ENCODE measurements around the gene PPP2R3B. TPM values are rescaled to one million over a fixed set of nuclear protein-coding genes. Genes with fewer than 3 reads are reported as not detected.
"Not testable (repeated sequence)": the region's sequence is repeated elsewhere in the genome, so short reads cannot be mapped to it uniquely, and the experiment has no call there.

Gene PPP2R3B
- total RNA-seq, 4 donors from 2014 or later: 37.6 to 106 (median 46.6) TPM

DNA sequence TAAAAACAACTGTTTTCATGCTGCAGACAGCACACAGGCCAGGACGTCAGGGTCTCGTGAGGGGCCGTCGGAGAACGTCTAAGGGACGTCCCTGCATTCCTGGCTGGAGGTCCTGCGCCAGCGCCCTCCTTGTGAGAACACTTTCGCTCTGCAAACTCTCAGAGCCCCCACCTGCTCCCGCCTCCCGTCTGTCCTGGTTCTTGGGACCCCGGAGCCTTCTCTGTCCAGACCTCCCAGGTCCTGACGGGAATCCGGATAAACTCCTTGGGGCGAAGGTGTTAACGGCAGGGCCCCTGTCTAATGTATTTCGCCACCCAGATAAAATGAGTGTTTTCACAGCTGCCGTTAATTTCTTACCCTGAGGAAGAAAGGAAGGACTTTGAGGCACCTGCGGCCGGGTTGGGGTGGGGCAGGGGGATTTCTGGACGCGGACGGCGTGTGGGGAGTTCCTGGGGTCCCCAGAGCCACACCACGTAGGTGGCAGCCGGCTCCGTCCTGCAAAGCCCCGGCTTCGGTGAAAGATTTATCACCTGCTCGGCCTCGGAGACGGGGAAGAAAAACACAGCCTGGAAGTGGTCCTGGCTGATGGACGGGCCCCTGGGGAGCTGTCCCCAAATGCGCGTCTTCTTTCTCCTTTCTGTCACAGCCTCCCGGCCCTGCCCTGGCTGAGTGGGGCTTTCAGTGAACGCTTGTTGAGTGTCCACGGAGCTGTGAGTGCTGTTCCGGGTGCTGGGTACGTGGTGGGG, 35.1 kb upstream of the PPP2R3B start:
- no peak overlapping the region for H3K4me3 ChIP-seq (ENCODE audit: low read depth, poor library complexity, severe bottlenecking)
- TF ChIP-seq, protein P1, sequence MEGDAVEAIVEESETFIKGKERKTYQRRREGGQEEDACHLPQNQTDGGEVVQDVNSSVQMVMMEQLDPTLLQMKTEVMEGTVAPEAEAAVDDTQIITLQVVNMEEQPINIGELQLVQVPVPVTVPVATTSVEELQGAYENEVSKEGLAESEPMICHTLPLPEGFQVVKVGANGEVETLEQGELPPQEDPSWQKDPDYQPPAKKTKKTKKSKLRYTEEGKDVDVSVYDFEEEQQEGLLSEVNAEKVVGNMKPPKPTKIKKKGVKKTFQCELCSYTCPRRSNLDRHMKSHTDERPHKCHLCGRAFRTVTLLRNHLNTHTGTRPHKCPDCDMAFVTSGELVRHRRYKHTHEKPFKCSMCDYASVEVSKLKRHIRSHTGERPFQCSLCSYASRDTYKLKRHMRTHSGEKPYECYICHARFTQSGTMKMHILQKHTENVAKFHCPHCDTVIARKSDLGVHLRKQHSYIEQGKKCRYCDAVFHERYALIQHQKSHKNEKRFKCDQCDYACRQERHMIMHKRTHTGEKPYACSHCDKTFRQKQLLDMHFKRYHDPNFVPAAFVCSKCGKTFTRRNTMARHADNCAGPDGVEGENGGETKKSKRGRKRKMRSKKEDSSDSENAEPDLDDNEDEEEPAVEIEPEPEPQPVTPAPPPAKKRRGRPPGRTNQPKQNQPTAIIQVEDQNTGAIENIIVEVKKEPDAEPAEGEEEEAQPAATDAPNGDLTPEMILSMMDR (IDR thresholded peaks at IDR 0.05): no peak
- TF ChIP-seq POLR2A (IDR thresholded peaks at IDR 0.05): no peak
- intact Hi-C loops (cut with DNase I; ENCODE audit: low total_unique reads): no loop called here
- 32 to 34% methylated on average over 40 of the region's 40 CpGs for WGBS, 2 donors
- DNase-seq (ENCODE audit: low spot score in 2 of 2): no peak

DNA sequence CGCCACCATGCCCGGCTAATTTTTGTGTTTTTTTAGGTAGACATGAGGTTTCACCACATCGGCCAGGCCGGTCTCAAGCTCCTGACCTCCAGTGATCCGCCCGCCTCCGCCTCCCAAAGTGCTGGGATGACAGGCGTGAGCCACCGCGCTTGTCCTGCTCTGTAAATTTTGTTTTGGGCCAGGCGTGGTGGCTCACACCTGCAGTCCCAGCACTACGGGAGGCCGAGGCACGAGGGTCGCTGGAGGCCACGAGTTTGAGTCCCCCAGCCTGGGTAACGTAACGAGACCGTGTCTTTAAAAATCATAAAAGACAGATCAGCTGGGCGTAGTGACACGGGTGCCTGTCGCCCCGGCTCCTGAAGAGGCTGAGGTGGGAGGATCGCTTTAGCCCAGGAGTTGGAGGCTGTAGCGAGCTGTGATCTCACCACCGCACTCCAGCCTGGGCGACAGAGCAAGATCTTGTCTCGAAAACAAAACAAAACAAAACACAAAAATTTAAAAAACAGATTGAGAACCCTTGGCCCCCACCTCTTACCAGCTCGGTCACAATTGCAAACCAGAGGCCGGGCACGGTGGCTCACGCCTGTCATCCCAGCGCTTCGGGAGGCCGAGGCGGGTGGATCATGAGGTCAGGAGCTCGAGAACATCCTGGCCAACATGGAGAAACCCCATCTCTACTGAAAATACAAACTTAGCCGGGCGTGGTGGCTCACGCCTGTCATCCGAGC, 34.0 kb upstream of the PPP2R3B start:
- DNase-seq (ENCODE audit: low spot score in 2 of 2): no peak
- TF ChIP-seq POLR2A (IDR thresholded peaks at IDR 0.05): no peak
- TF ChIP-seq, protein P1 (IDR thresholded peaks at IDR 0.05): no peak
- 90 to 91% methylated on average over 39 of the region's 41 CpGs for WGBS, 2 donors
- no peak overlapping the region for H3K4me3 ChIP-seq (ENCODE audit: low read depth, poor library complexity, severe bottlenecking)
- intact Hi-C loops (cut with DNase I; ENCODE audit: low total_unique reads): no loop called here

DNA sequence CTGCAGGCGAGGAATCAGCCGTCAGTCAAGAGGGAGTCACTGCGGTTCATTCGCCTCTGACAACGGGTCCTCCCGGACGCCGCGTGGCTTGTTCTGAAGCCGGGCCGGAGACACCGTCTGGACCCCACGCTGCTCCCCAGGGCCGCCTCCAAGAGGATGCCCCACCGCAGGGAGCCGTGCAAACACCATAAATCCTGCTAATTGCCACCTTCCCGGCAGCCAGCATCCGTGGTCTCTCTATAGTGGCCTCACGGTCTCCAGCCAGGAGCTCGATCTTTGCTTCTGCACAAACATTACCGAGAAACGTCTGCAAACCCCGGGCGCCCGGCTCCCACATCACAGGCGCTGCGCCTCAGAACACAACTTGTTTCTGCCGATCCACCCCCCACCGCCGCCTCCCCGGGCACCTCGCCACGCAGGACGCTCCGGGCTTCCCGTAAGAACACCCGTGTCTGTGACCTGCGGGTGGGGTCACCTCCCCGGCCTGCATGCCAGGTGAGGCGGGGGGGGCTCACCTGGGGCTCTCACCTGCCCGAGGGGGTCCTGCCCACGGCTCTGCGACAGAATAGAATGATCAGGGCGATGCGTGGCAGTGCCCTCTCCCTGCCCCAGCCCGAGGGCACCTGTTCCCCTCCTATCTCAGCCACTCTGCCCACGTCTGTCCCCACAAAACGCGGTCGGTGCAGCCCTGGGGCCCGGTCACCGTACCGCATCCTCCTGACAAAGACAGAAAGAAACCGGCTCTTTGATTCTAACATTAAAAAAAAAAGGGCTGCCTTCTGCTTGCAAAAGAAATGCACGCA, 32.4 kb upstream of the PPP2R3B start:
- no peak overlapping the region for H3K4me3 ChIP-seq (ENCODE audit: low read depth, poor library complexity, severe bottlenecking)
- DNase-seq (ENCODE audit: low spot score in 2 of 2): no peak
- intact Hi-C loops (cut with DNase I; ENCODE audit: low total_unique reads): no loop called here
- TF ChIP-seq, protein P1 (IDR thresholded peaks at IDR 0.05): no peak
- TF ChIP-seq POLR2A (IDR thresholded peaks at IDR 0.05): no peak
- 77 to 79% methylated on average over 53 to 55 of the region's 55 CpGs for WGBS, 2 donors

DNA sequence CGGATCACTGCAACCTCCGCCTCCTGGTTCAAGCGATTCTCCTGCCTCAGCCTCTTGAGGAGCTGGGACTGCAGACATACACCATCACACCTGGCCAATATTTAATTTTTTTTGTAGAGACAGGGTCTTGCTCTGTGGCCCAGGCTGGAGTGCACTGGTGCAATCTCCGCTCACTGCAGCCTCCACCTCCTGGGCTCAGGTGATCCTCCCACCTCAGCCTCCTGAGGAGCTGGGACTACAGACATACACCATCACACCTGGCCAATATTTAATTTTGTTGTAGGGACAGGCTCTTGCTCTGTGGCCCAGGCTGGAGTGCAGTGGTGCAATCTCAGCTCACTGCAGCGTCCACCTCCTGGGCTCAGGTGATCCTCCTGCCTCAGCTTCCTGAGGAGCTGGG, 28.8 kb upstream of the PPP2R3B start:
- intact Hi-C loops (cut with DNase I; ENCODE audit: low total_unique reads); H3K4me3 ChIP-seq (ENCODE audit: low read depth, poor library complexity, severe bottlenecking); DNase-seq (ENCODE audit: low spot score in 2 of 2): not testable (repeated sequence)
- 86 to 90% methylated on average over 5 of the region's 5 CpGs for WGBS, 2 donors

DNA sequence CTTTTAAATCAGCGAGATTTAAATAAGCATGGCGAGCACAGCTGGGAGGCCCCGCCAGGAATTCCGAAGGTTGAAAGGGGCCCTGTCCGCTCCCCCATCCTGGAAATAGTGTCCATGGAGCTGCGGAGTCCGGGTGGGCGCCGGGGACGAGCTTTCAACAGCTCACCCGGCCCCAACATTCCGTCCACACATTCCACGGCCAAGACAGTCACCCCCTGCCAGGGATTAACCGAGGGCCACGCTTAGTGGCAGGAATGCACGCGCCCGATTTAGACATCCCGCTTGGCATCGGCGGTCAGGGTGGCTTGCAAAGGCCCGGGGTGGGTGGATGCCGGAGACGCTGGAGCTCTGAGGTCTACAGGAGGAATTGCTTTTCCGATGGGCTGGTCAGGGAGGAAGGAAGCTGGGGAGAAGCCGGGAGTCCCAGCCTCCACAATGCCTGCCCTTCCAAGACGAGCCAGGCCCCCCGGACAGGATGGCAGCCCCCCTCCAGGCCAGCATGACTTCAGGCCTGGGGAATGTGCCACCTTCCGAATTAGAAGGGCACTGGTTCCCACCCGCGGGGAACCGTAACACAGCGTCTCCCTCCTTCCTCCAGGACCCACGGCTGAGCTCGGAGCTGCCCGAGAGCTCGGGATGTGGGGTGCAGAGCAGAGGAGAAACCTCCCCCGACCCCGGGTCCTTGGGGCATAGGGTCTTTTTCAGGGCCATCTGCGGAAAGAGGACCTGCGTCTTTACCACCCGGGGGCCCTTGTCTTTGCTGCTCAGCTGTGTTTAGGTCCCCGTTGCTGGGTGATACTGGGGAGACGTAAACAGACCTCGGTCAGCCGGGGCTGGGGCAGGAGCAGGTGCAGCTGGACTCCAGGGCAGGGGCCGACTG, 26.9 kb upstream of the PPP2R3B start:
- no peak overlapping the region for H3K4me3 ChIP-seq (ENCODE audit: low read depth, poor library complexity, severe bottlenecking)
- no peak for TF ChIP-seq POLR2A (IDR thresholded peaks at IDR 0.05)
- TF ChIP-seq, protein P1 (IDR thresholded peaks at IDR 0.05): no peak
- WGBS, 2 donors: 30 to 32% methylated on average over 38 to 46 of the region's 47 CpGs
- intact Hi-C loops (cut with DNase I; ENCODE audit: low total_unique reads): no loop called here
- no peak for DNase-seq (ENCODE audit: low spot score in 2 of 2)
